ENCODE results near the gene DDX43. TPM values are rescaled to one million over a fixed set of nuclear protein-coding genes. Genes with fewer than 3 reads are reported as not detected.

DDX43 gene
- total RNA-seq, 1 donor from 2014 or later: 1.2 TPM

Other genes with a start within 250 kb of the DDX43 start
- not detected in 2 replicates for gene KHDC1L, start 169.3 kb upstream of the DDX43 start, total RNA-seq
- 2.2 and 2.9 TPM in 2 replicates for gene KHDC1, start 131.6 kb upstream of the DDX43 start, total RNA-seq
- gene DPPA5, start 40.6 kb upstream of the DDX43 start, total RNA-seq: not detected in 2 replicates
- gene KHDC3L, start 32.2 kb upstream of the DDX43 start, total RNA-seq: not detected in 2 replicates
- gene OOEP, start 24.9 kb upstream of the DDX43 start, total RNA-seq: not detected in 2 replicates
- gene CGAS, start 57.5 kb downstream of the DDX43 start, total RNA-seq: 3.4 and 7.7 TPM in 2 replicates
- 17.7 and 18.3 TPM in 2 replicates for gene MTO1, start 66.9 kb downstream of the DDX43 start, total RNA-seq
- 7,387 and 12,050 TPM in 2 replicates for gene EEF1A1, start 126.2 kb downstream of the DDX43 start, total RNA-seq